Fibroblast of pulmonary artery (primary cell): Measurements from ENCODE around the gene DHX34.
"Not testable (repeated sequence)": the region's sequence is repeated elsewhere in the genome, so short reads cannot be mapped to it uniquely, and the experiment has no call there.

ENCODE experiments used
- DNase-seq: peaks from one replicate; pipeline ENCODE4 v3.0.0-alpha.2; 2010; ENCODE audit warnings: low read depth
- H3K4me3 ChIP-seq: replicated peaks from 2 replicates; pipeline ENCODE4 v1.5.1; 2011; ENCODE audit warnings: low read depth, mild to moderate bottlenecking, control low read depth, low read length, moderate library complexity
- TF ChIP-seq, protein P1 (sequence below): IDR thresholded peaks from 2 replicates; pipeline ENCODE4 v1.5.1; 2011; ENCODE audit warnings: mild to moderate bottlenecking, control low read depth, low read length, inconsistent platforms; ENCODE audit errors: missing control alignments

Gene DHX34

GRCh38 chr19:47377208-47377701 lies 28.1 kb downstream of the DHX34 start:
- DNase-seq = no peak
- no peak overlapping the region for H3K4me3 ChIP-seq
- TF ChIP-seq, protein P1, sequence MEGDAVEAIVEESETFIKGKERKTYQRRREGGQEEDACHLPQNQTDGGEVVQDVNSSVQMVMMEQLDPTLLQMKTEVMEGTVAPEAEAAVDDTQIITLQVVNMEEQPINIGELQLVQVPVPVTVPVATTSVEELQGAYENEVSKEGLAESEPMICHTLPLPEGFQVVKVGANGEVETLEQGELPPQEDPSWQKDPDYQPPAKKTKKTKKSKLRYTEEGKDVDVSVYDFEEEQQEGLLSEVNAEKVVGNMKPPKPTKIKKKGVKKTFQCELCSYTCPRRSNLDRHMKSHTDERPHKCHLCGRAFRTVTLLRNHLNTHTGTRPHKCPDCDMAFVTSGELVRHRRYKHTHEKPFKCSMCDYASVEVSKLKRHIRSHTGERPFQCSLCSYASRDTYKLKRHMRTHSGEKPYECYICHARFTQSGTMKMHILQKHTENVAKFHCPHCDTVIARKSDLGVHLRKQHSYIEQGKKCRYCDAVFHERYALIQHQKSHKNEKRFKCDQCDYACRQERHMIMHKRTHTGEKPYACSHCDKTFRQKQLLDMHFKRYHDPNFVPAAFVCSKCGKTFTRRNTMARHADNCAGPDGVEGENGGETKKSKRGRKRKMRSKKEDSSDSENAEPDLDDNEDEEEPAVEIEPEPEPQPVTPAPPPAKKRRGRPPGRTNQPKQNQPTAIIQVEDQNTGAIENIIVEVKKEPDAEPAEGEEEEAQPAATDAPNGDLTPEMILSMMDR = no peak

DNA sequence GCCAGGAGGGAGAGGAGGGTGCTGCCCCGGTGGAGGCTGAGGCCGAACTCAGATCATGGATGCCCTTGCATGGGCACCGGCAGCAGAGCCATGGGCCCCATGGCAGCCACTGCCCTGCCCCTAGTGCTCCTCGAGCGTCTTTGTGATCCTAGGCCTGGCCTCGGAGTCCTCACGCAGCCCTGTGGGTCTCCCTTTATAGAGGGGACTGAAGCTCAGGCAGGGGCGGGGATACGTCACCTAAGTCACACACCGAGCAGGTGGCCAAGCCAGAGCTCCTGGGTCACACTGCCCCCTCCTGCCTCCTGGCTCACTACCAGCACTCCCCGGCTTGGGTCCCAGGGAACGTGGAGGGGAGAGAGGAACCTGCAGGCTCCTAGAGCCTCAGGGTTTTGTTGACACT lies 28.7 kb downstream of the DHX34 start:
- TF ChIP-seq, protein P1 = no peak
- DNase-seq = no peak
- no peak overlapping the region for H3K4me3 ChIP-seq

- no peak overlapping the region for H3K4me3 ChIP-seq
- TF ChIP-seq, protein P1 = no peak
- no peak for DNase-seq
Observed at GRCh38 chr19:47378246-47378645, 29.1 kb downstream of the DHX34 start.

DNA sequence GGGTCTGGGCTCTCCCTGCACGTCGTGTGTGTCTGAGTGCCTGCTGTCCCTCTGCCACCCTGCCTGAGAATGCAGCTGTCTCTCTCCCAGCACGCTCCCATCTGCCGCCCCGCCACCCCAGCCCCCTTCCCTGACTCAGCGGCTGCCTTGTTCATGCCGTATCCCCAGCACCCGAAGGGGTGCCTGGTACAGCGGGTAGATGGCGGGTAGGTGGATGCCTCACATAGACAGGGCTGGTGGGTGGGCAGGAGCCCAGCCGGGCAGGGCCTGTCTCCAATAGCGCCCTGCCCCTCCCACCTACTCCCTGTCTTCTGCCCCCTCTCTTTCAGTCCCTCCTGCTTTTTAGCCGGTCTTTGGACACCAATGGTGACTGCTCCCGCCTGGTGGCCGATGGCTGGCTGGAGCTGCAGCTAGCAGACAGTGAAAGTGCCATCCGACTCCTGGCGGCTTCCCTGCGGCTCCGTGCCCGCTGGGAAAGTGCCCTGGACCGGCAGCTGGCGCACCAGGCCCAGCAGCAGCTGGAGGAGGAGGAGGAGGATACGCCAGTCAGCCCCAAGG lies 30.3 kb downstream of the DHX34 start:
- DNase-seq = no peak
- TF ChIP-seq, protein P1 = no peak
- no peak overlapping the region for H3K4me3 ChIP-seq

- TF ChIP-seq, protein P1 = no peak
- no peak for DNase-seq
- H3K4me3 ChIP-seq = no peak overlapping the region
Observed at GRCh38 chr19:47380559-47380958, 31.4 kb downstream of the DHX34 start.

DNA sequence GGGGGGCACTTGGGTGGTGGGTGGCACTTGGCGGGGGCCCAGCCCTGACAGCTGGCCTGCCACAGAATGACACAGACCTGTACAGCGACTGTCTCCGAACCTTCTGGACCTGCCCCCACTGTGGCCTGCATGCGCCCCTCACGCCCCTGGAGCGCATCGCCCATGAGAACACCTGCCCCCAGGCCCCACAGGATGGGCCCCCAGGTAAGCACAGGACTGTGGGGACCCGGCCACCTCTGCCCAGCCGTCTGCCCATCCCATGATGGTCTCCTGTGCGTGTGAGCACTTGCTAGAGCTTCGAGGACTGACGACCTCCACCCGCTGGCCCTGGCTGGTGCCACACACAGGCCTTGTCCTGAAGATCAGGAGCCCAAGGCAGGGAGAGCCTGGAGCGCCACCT lies 32.0 kb downstream of the DHX34 start:
- no peak for DNase-seq
- H3K4me3 ChIP-seq = no peak overlapping the region
- TF ChIP-seq, protein P1 = no peak

- no peak overlapping the region for H3K4me3 ChIP-seq
- TF ChIP-seq, protein P1 = no peak
- DNase-seq = no peak
Observed at GRCh38 chr19:47381653-47382279, 32.7 kb downstream of the DHX34 start.

GRCh38 chr19:47383890-47384289 lies 34.8 kb downstream of the DHX34 start:
- H3K4me3 ChIP-seq, DNase-seq: not testable (repeated sequence)

GRCh38 chr19:47384533-47384932 lies 35.4 kb downstream of the DHX34 start:
- H3K4me3 ChIP-seq, DNase-seq: not testable (repeated sequence)

DNA sequence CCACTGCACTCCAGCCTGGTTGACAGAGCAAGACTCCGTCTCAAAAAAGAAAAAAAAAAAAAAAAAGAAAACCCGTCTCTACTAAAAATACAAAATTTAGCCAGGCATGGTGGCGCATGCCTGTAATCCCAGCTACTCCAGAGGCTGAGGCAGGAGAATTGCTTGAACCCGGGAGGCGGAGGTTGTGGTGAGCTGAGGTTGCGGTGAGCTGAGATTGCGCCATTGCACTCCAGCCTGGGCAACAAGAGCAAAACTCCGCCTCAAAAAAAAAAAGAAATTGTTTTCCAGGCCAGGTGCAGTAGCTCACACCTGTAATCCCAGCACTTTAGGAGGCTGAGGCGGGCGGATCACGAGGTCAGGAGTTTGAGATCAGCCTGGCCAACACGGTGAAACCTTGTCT lies 37.5 kb downstream of the DHX34 start:
- not testable (repeated sequence) for DNase-seq, H3K4me3 ChIP-seq
